ENCODE data around the gene ECE1.
A peak's percentile ranks its signal among the peaks of the same experiment; 100 is the strongest.

The ECE1 gene

DNA sequence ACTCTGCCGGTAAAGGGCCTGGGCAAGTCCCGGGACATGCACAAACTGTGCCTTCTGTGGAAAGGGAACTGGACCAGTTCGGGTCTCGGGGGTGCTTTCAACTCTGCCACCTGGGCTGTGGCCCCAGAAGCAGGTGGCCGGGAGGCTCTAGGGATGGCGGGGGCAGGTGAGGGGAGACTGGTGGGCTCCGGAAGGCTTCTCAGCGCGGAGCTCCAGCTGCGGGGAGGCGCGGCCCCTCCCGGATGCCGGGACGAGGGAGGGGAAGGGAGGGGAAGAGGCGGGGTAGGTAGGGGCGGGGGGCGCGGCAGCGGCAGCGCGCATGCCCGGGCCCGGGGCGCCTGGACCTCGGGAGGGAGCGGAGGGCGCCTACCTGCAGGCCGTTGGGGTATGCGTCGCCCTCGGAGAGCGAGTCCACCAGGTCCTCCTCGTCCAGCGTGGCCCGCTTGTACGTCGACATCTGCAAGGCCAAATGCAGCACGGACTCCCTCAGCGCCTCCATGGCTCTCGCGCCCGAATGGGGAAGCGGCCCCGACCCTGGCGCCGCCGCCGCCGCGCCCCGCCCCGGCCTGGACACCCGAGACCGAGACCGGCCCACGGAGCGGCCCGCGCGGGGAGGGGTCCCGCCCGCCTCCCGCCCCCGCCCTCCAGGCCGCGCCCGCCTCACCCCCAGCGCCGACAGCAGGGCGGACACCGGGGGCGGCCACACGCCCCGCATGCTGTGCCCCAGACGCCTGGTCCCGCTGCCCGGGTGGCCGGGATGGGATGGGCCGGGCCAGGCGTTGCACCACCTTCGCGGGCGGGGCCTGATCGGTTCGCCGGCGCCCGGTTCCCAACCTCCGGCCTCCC, at the start of gene ECE1:
ECE1 (minus strand) TSS at position 764 of the 846 bp plus-strand sequence; CDS start at position 715, 49 bp downstream.
- peak; percentile 62 for DNase-seq

DNA sequence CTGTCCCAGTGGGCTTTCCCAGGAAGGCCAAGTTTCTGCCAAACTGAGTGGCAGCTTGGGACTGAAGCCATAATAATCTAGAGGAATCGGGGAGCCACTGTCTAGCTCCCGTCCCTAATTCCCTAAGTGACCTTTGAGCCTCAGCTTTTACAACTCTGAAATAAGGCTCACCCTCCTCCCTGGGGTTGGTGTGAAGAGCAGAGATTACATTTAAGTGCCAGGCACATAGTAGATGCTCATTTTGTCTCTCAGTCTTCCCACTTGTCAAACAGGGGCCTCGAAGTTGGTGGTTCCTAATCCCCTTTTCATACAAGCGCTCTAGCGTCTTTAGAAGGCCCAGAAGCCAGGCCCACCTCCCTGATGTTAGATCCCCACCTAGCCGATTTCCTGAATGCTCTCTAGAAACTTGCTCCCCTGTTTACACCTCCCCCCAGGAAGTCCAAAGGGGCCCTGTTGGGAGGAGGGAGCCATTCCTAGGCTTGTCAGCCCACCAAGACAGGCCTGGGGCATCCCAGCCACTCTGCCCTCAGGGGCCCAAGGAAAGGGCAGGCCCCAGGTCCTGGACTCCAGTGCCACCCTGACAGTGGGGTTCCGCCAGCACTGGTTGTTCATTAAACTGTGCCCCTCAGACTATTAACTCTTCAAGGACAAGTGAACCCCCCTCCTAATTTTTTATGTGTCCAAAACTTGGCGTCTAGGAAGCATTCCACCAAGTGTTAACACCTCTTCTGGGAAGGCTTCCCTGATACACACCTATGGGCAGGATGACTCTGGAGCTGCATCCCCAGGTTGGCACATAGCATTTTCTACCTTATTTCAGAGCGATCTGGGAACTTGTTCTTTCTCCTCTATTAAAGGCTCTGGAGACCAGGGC, 49.3 kb upstream of the ECE1 start:
- DNase-seq = no peak

- DNase-seq = no peak
These were observed 48.5 kb upstream of the ECE1 start for GRCh38 chr1:21338573-21339355.

DNA sequence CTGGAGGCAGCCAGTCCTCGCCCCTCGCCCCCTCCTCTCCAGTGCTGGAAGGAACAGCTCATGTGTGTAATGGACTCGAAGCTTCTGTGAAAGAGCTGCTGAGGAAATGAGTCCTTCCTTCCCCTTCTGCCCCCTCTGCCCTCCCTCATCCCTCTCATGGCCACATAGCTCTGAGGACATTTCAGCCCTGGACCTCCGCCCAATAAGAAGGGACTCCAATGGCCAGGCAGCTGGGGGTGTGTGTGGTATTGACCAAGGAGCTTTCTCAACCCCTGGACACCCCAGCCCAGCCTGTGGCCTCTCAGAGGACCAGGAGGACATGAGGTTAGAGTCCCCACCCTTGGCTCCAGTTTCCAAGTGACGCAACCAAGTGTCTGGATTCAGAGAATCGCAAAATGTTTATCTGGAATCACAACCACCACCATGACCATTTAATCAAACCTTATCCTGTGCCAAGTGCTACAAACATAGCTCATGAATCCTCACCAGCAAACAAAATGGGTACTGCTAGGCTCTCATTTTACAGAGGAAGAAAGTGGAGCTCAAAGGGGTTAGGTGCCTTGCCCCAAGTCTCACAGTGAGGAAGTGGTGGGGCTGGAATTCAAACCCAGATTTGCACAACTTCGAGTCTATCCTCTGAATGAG, 47.8 kb upstream of the ECE1 start:
- DNase-seq = no peak

DNA sequence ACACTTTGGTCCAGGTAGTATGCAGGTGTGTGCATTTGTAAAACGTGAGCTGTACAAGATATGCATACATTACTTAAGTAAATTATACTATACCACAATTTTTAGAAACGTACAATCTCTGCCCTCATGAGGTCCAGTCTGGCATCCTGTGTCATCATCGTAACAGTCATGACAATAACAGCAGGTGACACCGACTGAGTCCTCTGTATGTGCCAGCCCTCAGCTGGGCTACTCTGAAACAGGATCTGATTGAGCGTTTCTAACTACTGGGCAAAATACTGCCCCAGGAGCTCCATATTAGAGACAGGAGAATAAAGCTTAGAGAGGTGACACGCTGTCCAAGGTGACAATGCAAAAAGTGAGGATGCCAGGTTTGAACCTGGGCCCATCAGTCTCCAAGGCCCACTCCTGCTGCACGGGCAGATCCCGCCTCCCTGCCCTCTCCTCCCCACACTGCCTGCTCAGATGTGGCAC, 47.2 kb upstream of the ECE1 start:
- DNase-seq = no peak

GRCh38 chr1:21337010-21337437, 46.8 kb upstream of the ECE1 start:
- DNase-seq = no peak

DNA sequence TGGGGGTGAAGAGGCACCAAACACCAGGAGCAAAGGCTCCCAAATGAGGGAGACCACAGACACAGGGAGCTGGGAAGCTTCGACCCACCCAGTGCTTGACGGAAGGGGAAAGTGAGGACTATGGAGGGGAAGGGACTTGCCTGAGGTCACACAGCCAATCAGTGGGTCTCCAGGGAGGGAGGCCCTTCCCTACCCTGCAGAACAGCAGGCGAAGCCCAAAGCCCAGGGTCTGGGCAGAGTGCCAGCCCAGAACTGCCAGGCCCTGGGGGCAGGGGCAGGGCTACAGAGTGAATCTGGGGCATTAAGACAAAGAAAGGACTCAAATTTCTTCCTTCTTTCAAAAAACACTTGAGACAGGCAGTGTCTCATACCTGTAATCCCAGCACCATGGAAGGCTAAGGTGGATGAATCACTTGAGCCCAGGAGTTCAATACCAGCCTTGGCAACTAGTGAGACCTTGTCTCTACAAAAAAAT, 45.5 kb upstream of the ECE1 start:
- no peak for DNase-seq

DNA sequence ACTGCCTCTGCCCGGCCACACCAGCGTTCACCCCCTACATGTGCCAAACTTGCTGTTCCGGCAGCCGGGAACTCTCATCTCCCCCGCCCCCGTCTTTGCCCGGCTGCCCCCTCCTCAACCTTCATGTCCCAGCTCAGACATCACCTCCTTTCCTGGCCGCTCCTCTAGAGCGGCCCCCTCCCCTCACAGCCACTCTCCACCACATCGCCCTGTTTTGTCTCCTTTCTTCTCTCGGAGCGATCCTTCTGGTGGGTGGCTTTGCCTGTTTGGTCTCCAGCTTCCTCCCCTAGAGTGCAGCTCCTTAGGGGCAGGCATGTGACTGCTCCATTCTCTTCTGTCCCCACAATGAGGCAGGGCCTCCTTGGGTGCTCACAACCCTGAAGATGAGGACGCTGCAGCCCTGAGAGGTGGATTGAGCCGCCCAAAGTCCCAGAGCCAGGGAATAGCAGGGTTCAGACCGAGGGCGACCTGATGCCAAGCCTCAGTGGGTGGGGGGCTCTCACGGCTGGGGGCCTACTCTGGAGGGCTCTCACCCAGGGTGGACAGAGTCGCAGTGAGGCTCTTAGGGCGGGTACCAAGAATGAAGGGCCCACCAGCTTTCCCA, 44.9 kb upstream of the ECE1 start:
- DNase-seq = no peak

DNA sequence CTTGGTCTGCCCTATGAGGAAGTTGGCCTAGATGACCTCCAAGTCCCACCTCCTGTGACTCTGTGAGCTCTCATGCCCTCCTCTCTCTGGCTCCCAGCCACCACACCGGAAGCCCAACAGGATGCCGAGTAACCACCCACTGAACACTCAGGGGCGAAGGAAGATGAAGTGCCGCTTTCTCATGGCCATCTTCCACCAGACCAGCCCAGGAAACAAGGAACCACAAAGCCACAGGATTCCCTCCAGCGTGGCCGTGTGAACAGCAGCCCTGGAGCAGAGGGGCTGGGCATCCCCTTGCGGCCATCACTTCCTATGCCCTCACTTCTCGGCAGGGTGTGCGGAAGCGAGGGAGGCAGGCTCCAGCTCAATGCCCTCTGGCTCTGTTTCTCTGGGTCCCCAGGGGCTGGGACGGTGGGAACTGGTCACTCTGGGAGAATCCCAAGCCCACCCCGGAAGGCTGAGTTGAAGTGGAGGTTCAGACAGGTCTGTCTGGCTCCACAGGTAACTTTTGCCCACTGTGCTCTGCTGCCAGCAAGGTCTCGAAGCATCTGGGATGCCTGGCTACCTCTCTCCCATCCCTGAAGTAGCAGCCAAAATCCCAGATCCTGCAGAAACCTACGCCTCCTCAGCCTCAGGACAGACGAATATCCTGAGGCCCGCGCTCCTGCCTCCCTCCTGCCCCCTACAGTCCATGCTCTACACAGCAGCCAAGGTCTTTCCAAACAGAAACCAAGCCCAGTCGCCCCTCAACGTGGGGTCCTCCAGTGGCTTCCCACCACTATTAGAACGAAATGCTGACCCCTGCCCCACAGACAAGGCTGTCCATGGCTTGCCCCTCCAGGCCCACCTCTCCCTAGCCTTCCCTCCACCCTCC, 44.2 kb upstream of the ECE1 start:
- peak; percentile 93 for DNase-seq

- DNase-seq = no peak
These were observed 43.6 kb upstream of the ECE1 start for GRCh38 chr1:21333824-21334213.

DNA sequence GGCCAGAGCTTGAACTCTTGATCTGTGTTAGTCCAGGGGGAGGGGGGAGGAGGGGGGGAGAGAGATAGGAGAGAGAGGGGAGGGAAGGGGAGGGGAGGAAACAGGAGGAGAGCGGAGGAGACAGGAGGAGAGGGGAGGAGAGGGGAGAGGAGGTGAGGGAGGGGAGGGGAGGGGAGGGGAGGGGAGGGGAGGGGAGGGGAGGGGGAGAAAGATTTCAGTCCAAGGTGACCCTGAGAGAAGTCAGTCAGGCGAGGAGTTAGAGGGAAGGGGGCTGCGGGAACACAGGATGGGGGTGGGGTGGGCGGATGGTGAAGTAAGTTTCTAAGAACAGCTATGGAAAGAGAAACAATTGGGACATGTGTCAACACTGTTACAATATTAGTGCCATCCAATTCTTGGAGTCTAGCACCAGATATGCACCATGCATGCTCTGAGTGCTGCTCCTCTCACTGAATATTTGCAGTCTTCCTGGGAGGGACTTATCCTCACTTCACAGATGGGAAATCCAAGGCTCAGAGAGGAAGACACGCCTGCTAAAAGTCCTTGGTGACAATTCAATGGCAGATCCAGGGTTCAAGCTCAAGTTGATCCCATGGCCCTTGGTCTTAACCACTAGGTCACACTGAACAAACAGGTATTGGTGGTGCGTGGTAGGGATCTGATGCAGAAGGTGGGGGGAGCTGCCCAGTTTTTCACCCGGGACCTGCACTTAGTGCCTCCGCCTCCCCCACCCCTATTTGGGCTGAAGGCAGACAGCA, 42.5 kb upstream of the ECE1 start:
- DNase-seq = no peak

GRCh38 chr1:21331752-21332478, 41.7 kb upstream of the ECE1 start:
- no peak for DNase-seq

DNA sequence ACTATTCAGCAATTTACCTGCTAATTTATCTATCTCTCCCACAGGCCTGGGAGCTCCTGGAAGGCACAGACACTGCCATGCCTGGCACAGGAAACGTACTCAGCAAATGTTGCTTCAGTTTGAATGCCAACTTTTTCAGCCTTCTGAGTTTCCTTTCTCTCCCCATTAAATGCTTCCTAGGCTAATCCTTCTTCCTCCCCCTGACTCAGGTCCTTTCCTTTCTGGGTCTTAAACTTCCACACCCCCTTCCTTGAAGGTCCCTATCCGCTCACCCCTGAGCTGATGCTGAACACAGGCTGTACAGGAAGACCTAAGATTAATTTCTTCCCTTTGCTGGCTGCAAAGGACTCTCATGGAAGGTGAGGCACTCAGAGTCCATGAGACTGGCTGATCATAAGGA, 40.3 kb upstream of the ECE1 start:
- DNase-seq = no peak

DNA sequence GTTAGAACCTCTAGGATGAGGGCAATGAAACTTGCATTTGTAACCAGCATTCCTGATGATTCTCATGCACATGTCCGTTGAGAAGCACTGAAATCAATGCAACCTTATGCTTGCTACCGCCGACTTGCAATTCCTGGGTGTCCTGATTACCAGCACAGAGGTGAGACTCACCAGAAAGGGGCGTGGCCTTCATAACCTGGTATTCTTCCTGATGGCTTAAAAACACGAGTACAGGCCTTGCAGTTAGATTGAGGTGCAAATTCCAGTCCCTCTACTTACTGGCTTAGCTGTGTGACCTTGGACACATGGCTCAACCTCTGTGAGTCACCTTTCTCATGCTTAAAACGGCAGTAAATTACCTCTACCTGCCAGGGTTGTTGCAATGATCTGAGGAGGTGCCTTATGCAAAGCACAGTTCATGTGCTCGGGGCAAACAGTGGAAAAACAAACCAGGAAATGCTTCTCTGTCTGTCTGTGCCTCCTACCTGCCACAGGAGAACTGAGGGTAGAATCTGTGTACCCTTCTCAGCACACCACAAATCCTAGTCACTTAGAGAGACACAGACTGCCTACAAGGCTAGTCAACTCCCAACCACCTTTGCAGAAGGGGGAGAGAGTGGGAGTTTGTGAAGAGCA, 39.1 kb upstream of the ECE1 start:
- DNase-seq = no peak

DNA sequence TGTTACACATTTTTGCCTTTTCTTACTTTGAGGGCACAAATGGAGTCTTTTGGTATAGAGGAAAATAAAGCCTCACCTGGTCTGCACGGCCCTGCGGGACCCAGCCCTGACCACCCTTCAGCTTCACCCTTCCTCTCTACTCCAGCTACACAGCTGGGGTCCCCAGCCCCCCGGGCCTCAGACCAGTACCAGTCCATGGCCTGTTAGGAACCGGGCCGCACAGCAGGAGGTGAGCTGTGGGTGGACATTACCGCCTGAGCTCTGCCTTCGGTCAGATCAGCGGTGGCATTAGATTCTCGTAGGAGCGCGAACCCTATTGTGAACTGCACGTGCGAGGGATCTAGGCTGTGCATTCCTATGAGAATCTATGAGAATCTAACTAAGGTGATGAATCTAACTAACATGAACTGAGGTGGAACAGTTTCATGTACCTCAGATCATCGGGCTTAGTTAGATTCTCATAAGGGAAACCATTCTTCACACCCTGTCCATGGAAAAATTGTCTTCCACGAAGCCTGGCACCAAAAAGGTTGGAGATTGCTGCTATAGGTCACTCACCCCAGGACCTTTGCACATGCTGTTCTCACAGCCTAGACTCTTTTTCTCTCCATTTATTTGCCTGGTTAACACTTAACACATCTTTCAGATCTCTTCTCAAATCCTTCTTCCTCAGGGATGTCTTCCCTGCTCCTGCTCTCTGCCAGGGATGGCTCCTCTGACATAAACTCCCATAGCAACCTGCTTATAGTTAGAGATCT, 37.5 kb upstream of the ECE1 start:
- no peak for DNase-seq

DNA sequence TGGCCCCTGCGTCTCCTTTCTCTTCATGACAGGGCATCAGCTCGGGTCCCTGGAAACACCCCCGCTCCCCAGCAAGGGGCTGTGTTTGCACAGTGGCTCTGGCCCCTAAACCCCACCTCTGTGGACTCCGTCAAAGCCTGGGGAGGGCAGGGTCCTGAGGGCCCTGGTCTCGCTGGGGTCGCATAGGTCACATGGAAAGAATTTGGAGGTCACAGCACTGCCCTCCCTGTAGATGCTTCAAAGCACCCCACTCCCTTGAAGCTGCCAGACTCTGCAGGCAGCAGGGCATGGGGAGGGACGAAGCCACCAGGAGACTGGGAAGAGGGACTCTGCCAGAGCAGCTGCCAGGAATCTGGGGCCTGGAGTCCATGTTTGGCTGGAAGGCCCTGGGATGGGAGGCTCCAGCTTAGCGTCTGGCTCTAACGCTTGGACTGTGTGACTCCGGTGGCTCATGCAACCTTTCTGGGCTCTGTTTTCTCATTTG, 36.6 kb upstream of the ECE1 start:
- no peak for DNase-seq

DNA sequence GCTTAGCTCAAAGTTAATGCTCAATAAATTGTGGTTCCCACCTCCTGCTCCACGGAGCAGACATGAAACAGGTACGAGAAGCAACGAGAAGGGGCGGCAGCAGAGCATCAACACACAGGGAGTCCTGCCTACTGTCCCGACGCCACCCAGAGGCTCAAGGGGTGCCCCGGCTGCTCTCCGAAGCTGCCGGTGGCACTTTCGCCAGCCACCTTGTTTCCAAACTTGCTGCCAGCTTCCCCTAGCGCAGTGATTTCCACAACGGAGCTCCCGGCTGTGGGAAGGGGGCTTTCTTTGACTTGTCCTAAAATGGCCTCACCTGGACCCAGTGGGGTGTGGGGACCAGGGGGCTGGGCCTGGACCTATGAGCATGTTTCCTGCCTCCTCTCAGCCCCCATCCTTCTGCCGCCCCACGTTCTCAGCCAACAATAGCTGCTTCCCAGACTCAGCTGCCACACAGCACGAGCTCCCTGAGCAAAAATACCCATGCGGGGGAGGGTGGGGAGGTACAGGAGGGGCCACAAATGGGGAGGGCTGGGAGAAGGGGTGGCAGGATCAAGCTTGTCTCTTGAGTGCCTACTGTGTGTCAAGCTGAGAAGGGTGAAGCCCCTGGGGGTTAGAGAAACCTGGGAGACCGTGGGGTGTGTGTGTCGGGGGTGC, 35.6 kb upstream of the ECE1 start:
- DNase-seq = no peak
